ENCODE data around the gene NUFIP1. TPM values are rescaled to one million over a fixed set of nuclear protein-coding genes. Genes with fewer than 3 reads are reported as not detected.

NUFIP1 gene
- total RNA-seq, 1 donor from 2014 or later: 5.5 TPM

- no peak for DNase-seq (ENCODE audit: low read depth)
- no peak for TF ChIP-seq CTCF (conservative IDR thresholded peaks at IDR 0.05; ENCODE audit: low read depth, low read length)
- no peak overlapping the region for H3K4me3 ChIP-seq (ENCODE audit: low read depth, low read length)
Measured at GRCh38 chr13:44932171-44932849, 57.0 kb downstream of the NUFIP1 start.

GRCh38 chr13:44930963-44931623 lies 58.2 kb downstream of the NUFIP1 start:
- TF ChIP-seq CTCF (conservative IDR thresholded peaks at IDR 0.05; ENCODE audit: low read depth, low read length): no peak
- DNase-seq (ENCODE audit: low read depth): no peak
- no peak overlapping the region for H3K4me3 ChIP-seq (ENCODE audit: low read depth, low read length)

GRCh38 chr13:44930280-44930679 lies 59.0 kb downstream of the NUFIP1 start:
- DNase-seq (ENCODE audit: low read depth): no peak
- no peak for TF ChIP-seq CTCF (conservative IDR thresholded peaks at IDR 0.05; ENCODE audit: low read depth, low read length)
- no peak overlapping the region for H3K4me3 ChIP-seq (ENCODE audit: low read depth, low read length)

DNA sequence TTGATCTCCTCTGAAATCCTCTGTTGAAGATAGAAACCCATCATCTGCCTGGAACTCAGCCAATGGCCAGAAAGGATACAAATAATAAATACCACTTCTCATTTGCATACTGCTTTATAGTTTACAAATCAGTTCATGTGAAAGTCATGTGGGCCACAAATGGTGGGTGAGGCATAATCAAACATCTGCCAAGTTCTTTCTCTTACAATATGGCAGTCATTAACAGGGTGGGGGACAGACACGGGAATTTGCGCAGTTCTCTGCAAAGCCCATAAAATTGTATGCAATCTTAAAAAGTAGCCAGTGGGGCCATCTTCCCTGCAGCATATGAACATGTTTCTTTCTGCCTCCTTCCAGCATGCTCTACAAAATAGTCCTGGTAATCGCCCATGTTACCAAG lies 59.6 kb downstream of the NUFIP1 start:
- DNase-seq (ENCODE audit: low read depth): no peak
- TF ChIP-seq CTCF (conservative IDR thresholded peaks at IDR 0.05; ENCODE audit: low read depth, low read length): no peak
- H3K4me3 ChIP-seq (ENCODE audit: low read depth, low read length): no peak overlapping the region

- H3K4me3 ChIP-seq (ENCODE audit: low read depth, low read length): no peak overlapping the region
- DNase-seq (ENCODE audit: low read depth): no peak
- no peak for TF ChIP-seq CTCF (conservative IDR thresholded peaks at IDR 0.05; ENCODE audit: low read depth, low read length)
Measured at GRCh38 chr13:44927968-44928367, 61.3 kb downstream of the NUFIP1 start.

GRCh38 chr13:44921931-44922758 lies 67.1 kb downstream of the NUFIP1 start:
- peak; percentile 94 for DNase-seq (ENCODE audit: low read depth)
- no peak overlapping the region for H3K4me3 ChIP-seq (ENCODE audit: low read depth, low read length)
- no peak for TF ChIP-seq CTCF (conservative IDR thresholded peaks at IDR 0.05; ENCODE audit: low read depth, low read length)

Measured in epithelial cell of proximal tubule (primary cell).